Measurements from ENCODE around the gene HSPA4L.

The HSPA4L gene

GRCh38 chr4:127783955-127784770 is 2.0 kb downstream of the HSPA4L start:
- DNase-seq = no peak

- no peak for DNase-seq
Measured at GRCh38 chr4:127788517-127788916, 6.4 kb downstream of the HSPA4L start.

- no peak for DNase-seq
Measured at GRCh38 chr4:127791391-127791790, 9.3 kb downstream of the HSPA4L start.

- no peak for DNase-seq
Measured at GRCh38 chr4:127793528-127793927, 11.4 kb downstream of the HSPA4L start.

GRCh38 chr4:127799711-127800110 is 17.6 kb downstream of the HSPA4L start:
- no peak for DNase-seq

DNA sequence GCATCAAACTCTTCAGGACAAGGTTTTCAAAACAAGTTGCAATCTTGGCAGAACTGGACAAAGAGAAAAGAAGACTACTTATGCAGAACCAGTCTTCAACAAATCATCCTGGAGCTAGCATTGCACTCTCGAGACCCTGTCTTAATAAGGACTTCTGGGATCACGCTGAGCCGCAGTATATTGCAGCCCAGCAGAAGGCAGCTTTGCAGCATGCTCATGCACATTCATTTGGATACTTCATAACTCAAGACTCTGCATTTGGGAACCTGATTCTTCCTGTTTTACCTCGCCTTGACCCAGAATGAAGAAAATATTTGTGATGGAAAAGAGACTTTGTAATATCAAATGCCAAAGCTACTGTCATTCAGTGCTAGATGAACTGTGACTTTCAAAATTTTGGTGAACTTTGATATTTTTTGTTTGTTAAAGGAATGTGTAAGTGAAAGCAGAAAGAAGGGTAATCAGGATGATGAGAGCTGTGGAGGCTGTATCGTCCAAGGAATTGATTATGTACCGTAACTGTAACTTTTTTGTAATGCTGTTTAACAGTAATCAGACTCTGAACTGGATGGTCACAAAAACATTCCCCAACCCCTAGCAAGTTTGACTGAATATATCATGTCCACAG is 27.2 kb downstream of the HSPA4L start:
- no peak for DNase-seq

DNA sequence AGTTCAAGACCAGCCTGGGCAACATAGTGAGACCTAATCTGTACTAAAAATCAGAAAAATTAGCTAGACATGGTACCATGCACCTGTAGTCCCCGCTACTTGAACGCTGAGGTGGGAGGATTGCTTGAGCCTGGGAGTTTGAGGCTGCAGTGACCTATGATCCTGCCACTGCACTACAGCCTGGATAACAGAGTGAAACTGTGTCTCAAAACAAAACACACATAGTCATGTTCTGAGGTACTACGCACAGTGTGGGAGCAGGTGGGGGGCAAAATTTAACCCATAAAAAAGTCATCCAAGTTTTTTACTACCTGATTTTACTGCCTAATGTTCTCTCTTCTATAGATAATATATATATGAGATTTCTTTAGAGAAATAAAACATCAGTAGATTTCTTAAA is 28.4 kb downstream of the HSPA4L start:
- no peak for DNase-seq

DNA sequence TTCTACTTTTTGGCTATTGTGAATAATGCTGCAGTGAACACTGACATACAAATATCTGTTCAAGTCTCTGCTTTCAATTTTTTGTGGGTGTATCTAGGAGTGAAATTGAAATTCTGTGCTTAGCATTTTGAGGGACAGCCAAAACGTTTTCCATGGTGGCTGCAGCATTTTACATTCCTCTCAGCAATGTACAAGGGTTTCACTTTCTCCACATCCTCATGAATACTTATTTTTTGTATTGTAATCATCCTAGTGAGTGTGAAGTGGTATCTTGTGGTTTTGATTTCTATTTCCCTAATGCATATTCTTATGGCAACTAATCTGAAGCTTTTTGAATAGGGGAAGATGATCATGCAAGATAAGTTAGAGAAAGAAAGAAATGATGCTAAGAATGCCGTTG is 40.3 kb downstream of the HSPA4L start:
- no peak for DNase-seq

DNA sequence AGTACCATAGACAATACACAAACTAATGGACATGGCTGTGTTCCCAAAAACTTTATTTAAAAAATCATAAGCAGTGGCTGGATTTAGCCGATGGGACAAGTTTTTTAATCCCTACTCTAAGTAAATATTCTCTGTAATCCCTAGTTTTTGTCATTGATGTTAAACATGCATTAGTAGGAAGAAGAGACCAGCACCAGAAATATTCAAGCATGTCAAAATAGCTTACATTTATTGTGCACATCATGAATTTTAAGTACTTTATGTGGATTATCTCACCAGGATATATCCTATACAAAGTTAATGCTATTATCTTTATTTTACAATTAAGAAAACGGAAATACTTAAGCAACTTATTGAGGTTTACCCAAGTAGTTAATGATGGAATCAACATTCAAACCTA is 46.0 kb downstream of the HSPA4L start:
- DNase-seq = no peak

- no peak for DNase-seq
Measured at GRCh38 chr4:127829014-127829413, 46.9 kb downstream of the HSPA4L start.

- no peak for DNase-seq
Measured at GRCh38 chr4:127832585-127832984, 50.5 kb downstream of the HSPA4L start.

DNA sequence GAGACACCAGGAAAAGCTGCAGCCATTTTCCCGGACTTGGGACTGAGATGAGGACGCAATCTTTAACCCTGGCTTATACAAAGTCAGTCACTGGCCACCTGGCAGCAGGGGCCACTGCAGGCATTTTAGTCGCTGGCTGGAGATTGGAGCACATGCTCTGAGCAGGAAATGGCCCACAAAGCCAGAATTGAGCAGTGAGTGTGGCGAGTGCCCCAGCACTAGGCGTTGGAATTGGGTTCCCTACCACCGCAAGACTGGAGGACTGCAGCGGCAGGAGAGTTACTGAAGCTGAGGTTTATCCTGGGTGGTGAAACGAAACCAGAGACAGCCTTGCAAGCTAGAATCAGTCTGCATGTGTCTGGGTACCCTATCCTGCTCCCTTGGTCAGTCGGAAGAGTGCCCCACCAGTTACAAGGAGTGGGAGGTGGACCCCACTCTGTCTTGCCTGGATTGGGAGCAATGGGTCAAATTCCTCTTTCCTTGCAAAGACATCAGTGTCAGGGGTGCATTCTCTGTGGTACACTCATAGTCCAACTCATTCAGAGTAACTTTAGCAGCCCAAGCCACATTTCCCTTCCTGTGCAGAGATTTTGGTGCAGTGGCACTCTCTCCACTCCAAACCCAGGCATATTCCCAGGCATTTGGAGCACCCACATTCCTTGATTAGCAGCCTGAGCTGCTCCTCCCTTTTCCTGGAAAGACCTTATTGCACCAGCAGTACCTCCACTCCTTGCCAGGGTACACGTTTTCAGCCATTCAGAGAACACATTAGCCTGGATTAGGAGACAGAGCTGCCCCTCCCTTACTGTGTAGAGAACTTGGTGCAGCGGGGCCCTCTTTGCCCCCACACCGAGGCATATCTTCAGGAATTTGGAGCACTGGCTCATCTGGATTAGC is 61.8 kb downstream of the HSPA4L start:
- no peak for DNase-seq

DNA sequence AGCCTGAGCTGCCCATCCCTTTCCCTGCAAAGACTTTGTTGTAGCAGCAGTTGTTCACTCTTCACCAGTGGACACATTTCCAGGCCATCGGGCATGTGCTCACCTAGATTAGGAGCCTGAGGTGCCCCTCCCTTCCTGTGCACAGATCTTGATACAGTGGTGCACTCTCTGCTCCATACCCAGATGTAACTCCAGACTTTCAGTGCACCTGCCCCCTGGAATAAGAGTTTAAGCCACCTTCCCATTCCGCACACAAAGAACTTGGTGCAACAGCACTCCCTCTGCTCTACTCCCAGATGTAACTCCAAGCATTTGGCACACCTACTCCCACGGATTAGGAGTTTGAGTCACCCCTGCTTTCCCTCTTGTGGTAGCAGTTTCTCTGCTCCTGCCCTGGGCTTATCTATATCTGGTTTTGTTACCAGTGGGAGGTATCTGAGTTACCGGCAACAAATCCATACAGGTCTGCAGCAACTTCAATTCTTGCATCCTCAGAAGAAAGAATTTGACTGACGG is 62.5 kb downstream of the HSPA4L start:
- no peak for DNase-seq

DNA sequence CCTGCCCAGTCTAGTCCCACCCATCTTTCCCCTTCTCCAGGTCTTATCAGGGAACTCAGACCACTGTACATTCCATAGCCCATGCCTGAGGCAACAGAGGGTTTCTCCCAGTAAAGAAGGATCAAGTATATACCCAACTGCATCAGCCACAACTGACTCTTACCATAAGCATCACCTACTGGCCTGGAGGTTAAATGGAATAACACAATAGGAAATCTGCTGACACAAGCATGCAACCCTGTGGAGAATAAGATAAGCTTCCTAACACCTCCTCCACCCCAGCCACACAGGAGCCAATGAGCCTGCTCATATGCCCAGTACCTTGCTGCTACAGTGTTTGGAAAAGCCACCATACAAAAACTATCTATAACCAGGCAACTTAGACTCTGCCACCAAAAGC is 63.9 kb downstream of the HSPA4L start:
- DNase-seq = no peak

- DNase-seq = no peak
Measured at GRCh38 chr4:127846765-127847164, 64.6 kb downstream of the HSPA4L start.

GRCh38 chr4:127849505-127850234 is 67.5 kb downstream of the HSPA4L start:
- DNase-seq = no peak

GRCh38 chr4:127852661-127853060 is 70.5 kb downstream of the HSPA4L start:
- no peak for DNase-seq

DNA sequence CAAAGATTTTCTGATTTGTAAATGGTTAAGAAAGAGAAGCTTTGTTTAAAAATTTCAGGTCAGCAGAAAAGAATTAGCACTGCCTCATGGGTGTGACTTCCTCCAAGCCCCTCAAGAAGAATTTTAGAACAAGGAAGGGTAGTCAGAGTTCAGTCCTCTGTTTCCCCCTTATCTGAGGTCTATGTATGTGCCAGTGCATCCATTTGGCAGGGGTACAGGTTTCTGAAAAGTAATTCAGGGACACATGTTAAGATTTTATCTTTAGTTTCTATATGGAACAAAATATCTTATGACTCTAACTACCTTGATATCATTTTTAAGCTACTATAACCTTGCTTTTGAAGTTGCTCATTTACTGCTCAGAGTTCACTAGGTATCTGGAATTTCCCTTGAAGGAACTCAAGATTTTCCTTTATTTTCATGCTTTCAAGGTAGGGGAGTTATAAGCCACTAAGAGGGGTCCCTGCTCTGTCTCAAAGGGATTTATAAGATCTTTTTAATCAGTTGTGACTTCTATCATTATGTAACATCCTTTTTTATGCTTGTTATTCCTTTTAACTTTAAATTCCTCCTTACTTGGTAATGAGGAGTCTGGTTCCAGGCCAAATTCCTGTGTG is 74.2 kb downstream of the HSPA4L start:
- no peak for DNase-seq

GRCh38 chr4:127856813-127857447 is 74.8 kb downstream of the HSPA4L start:
- no peak for DNase-seq

DNA sequence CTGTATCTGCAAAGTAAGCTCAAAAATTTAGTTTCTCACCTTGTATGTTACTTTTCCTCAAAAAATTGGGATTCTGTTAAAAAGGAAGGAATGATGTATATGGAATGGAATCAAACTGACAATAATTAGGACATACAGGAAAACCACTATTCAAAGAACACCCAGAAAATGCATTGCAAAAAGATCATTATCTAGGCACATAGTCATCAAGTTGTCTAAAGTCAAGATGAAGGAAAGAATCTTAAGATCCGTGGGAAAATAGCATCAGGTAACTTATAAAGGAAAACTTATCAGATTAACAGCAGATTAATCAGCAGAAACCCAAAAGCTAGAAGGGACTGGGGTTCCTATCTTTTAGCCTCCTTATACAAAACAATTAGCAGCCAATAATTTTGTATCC is 75.5 kb downstream of the HSPA4L start:
- no peak for DNase-seq

DNA sequence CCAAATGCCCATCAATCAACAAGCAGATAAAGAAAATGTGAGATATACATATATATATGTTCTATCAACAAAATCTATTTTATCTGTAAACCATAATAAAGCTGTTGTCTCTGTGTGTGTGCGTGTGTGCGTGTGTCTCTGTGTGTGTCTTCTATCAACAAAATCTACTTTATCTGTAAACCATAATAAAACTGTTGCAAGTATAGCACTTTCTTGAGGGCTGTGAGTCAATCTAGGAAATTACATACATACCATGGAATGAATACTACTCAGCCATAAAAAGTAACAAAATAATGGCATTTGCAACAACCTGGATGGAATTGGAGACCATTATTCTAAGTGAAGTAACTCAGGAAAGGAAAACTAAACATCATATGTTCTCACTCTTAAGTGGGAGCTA is 86.1 kb downstream of the HSPA4L start:
- no peak for DNase-seq

DNA sequence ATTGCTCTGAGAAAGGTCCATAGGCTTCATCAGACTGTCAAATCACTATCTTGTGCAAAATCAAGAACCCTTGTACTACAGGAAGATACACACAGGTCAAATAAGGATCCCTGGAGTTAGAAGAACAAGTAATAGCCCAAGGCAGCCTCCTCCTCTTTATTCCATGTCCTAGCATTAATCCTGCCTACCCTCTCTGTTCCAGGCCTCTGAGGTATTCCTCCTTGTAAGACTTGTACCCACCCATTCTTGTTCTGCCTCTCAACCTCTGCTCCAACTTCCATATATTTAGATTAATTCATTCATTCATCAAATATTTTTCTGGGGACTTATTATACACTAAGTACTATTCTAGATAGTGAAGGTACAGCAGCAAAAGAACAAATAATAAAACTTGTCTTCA is 88.2 kb downstream of the HSPA4L start:
- DNase-seq = no peak

Measured in stimulated activated naive CD4-positive, alpha-beta T cell (primary cell).